Endothelial cell of umbilical vein (primary cell): ENCODE results near the gene PALD1. TPM values are rescaled to one million over a fixed set of nuclear protein-coding genes. Genes with fewer than 3 reads are reported as not detected.

Experiments used
- BruUV-seq: library from RNA; stranded (reverse); fragments of 400-500 nt; replicated peaks from 2 replicates; lab custom pipeline; 2021; lab: Mats Ljungman, UMichigan
- CTCF ChIA-PET: fragments of 300-600, 350-600 bp; sonication (Branson Sonifier 250); formaldehyde crosslinking; loops from one replicate; lab custom pipeline; 2021; ENCODE audit warnings: antibody characterized with exemption, inconsistent platforms; lab: Charles Lee
- POLR2A ChIA-PET: fragments of 300-600, 350-600 bp; sonication (Branson Sonifier 250); formaldehyde crosslinking; loops from one replicate; lab custom pipeline; 2021; ENCODE audit warnings: antibody characterized with exemption, inconsistent platforms; lab: Charles Lee
- DNase-seq: peaks from one replicate; pipeline ENCODE4 v3.0.0-alpha.2; 2011; ENCODE audit warnings: low read depth, low spot score
- FAIRE-seq: peaks from 2 replicates; lab custom pipeline; 2011; peaks lifted over from hg19 to GRCh38; lab: Jason Lieb, UNC
- H2AFZ ChIP-seq: 2 replicates; pipeline ENCODE4 v1.6.0; 2012; ENCODE audit warnings: low read depth, low read length, control low read depth, inconsistent platforms
- H3K27ac ChIP-seq: 2 replicates; pipeline ENCODE4 v1.5.1; 2011; ENCODE audit warnings: low read depth, mild to moderate bottlenecking, control low read depth, low read length, moderate library complexity; ENCODE audit not compliant: insufficient read depth
- H3K27me3 ChIP-seq, 2 experiments: 2 replicates each; pipeline versions ENCODE4 v1.6.0 to v1.6.1; 2011; ENCODE audit warnings: low read length in 2 of 2, mixed read lengths in 1 of 2; ENCODE audit not compliant: control insufficient read depth in 2 of 2, insufficient read depth in 2 of 2
- H3K36me3 ChIP-seq, 2 experiments: 2 replicates in 1 of 2; 3 replicates in 1 of 2; pipeline ENCODE4 v1.5.1; 2011; ENCODE audit warnings: low read length in 2 of 2, mild to moderate bottlenecking in 1 of 2, moderate library complexity in 1 of 2; ENCODE audit not compliant: control insufficient read depth in 2 of 2, insufficient read depth in 2 of 2; ENCODE audit errors: extremely low read depth in 1 of 2
- H3K4me1 ChIP-seq: 3 replicates; pipeline ENCODE4 v1.5.1; 2011; ENCODE audit warnings: mild to moderate bottlenecking, low read length; ENCODE audit not compliant: control insufficient read depth, insufficient read depth; ENCODE audit errors: extremely low read depth
- H3K4me2 ChIP-seq: 2 replicates; pipeline ENCODE4 v1.6.1; 2011; ENCODE audit warnings: low read length, control low read depth, mixed read lengths; ENCODE audit not compliant: insufficient read depth
- H3K4me3 ChIP-seq, 3 experiments: fragments of 200-600 bp in 1 of 3; sonication (generic), shearing (Covaris generic) in 1 of 3; replicated peaks in 1 of 3; 2 replicates each; pipeline ENCODE4 v1.5.1; 2011 to 2016; ENCODE audit warnings: control low read depth in 3 of 3, low read length in 3 of 3, mild to moderate bottlenecking in 2 of 3, inconsistent platforms in 1 of 3, low read depth in 1 of 3, moderate library complexity in 1 of 3; ENCODE audit not compliant: insufficient read depth in 1 of 3
- H3K79me2 ChIP-seq: 2 replicates; pipeline ENCODE4 v1.6.0; 2012; ENCODE audit warnings: low read length, inconsistent platforms; ENCODE audit not compliant: control insufficient read depth, insufficient read depth
- H3K9ac ChIP-seq: replicated peaks from 2 replicates; pipeline ENCODE3; 2011; ENCODE audit warnings: low read length, control low read depth; ENCODE audit not compliant: insufficient read depth; ENCODE audit errors: extremely low read depth
- H3K9me1 ChIP-seq: replicated peaks from 3 replicates; pipeline ENCODE4 v1.6.0; 2011; ENCODE audit warnings: mild to moderate bottlenecking, low read length; ENCODE audit not compliant: control insufficient read depth, insufficient read depth; ENCODE audit errors: extremely low read depth
- H3K9me3 ChIP-seq: replicated peaks from 2 replicates; pipeline ENCODE4 v1.5.1; 2012; ENCODE audit warnings: low read length, inconsistent platforms; ENCODE audit not compliant: control insufficient read depth, insufficient read depth
- H4K20me1 ChIP-seq: replicated peaks from 2 replicates; pipeline ENCODE3; 2011; ENCODE audit warnings: mild to moderate bottlenecking, low read length; ENCODE audit not compliant: control insufficient read depth, insufficient read depth; ENCODE audit errors: extremely low read depth
- CTCF ChIP-seq, 2 donors: IDR thresholded peaks; 1 replicate in 1 of 2; 2 replicates in 1 of 2; pipeline ENCODE4 v1.5.1; 2011; ENCODE audit warnings: low read length in 2 of 2, mild to moderate bottlenecking in 2 of 2, moderate library complexity in 2 of 2, control low read depth in 1 of 2, inconsistent platforms in 1 of 2, low read depth in 1 of 2; ENCODE audit not compliant: insufficient read depth in 1 of 2; ENCODE audit errors: extremely low read depth in 1 of 2
- EZH2 ChIP-seq: IDR thresholded peaks from 2 replicates; pipeline ENCODE4 v1.6.1; 2012; ENCODE audit warnings: borderline replicate concordance, low read depth, mild to moderate bottlenecking, moderate library complexity, low read length, inconsistent platforms; ENCODE audit not compliant: severe bottlenecking
- FOS ChIP-seq: IDR thresholded peaks from 2 replicates; pipeline ENCODE4 v1.6.1; 2011; ENCODE audit warnings: mild to moderate bottlenecking, low read length, moderate library complexity, borderline replicate concordance; ENCODE audit not compliant: insufficient read depth
- GATA2 ChIP-seq: IDR thresholded peaks from 2 replicates; pipeline ENCODE4 v1.7.0; 2011; ENCODE audit warnings: low read depth, mild to moderate bottlenecking, moderate library complexity, mixed read lengths, low read length; ENCODE audit not compliant: insufficient read length, insufficient read depth
- JUN ChIP-seq: IDR thresholded peaks from 2 replicates; pipeline ENCODE4 v1.6.1; 2011; ENCODE audit warnings: borderline replicate concordance, low read depth; ENCODE audit not compliant: insufficient read length, insufficient read depth
- MAX ChIP-seq: IDR thresholded peaks from 2 replicates; pipeline ENCODE4 v1.6.1; 2011; ENCODE audit not compliant: insufficient read depth, insufficient read length
- MYC ChIP-seq: IDR thresholded peaks from one replicate; pipeline ENCODE4 v1.6.1; 2011; ENCODE audit warnings: mild to moderate bottlenecking, low read depth, low read length
- POLR2A ChIP-seq: IDR thresholded peaks from 2 replicates; pipeline ENCODE4 v1.6.1; 2012; ENCODE audit warnings: low read depth, mild to moderate bottlenecking, control low read depth, low read length
- POLR2AphosphoS5 ChIP-seq: IDR thresholded peaks from 2 replicates; pipeline ENCODE4 v1.6.1; 2012; ENCODE audit warnings: low read depth, mild to moderate bottlenecking, control low read depth, low read length, moderate library complexity; ENCODE audit not compliant: insufficient read depth
- dilution Hi-C: fragments of 300-500 bp; cut with MboI; formaldehyde crosslinking; loops from one replicate; pipeline ENCODE4 v1.15.0; 2019; ENCODE audit warnings: low sequenced_read_pairs; ENCODE audit not compliant: extremely low pct_ligation_motif_present
- intact Hi-C: fragments of 100-400 bp; cut with micrococcal nuclease; formaldehyde crosslinking; loops from one replicate; pipeline ENCODE4 v1.10.0; 2022
- polyA plus RNA-seq, 4 experiments: library from polyadenylated mRNA; depleted of rRNA in 3 of 4; stranded (reverse) in 3 of 4; unstranded in 1 of 4; fragments of >200 nt; gene quantifications; 2 replicates each; pipeline versions ENCODE4 v1.2.1 to v1.2.3, GENCODE V29; 2011 to 2012; ENCODE audit warnings: missing spikeins in 1 of 4
- total RNA-seq: library from RNA; stranded (reverse); gene quantifications from 2 replicates; pipeline ENCODE4 v1.2.3, GENCODE V29; 2021

Gene PALD1
- total and polyA plus RNA-seq, 2 donors (not counting 3 experiments of a cell fraction or from before 2014, with no cell fraction given) = 16.6 to 73.3 TPM

- BruUV-seq = no TSS peak
- Histone ChIP-seq H3K9me1 (no peaks in the 10 kb centered on the region), H3K27me3 (no peaks in the 10 kb centered on the region), H3K9ac (no peak overlapping the region), H4K20me1 (no peaks in the 10 kb centered on the region), H3K4me1 (no peaks in the 10 kb centered on the region), H3K9me3 (no peaks in the 10 kb centered on the region), H3K79me2 (no peaks in the 10 kb centered on the region), H3K4me2 (no peak overlapping the region), H3K27ac (no peak overlapping the region), H2AFZ (no peak overlapping the region), H3K36me3 (peaks cover 0 to 3% of the 10 kb centered on the region in 2 experiments), H3K4me3 (no peak overlapping the region)
- intact Hi-C loops (no loop called here), dilution Hi-C loops (no loop called here)
- CTCF ChIA-PET = no interaction called here
- TF ChIP-seq MAX (no peak), EZH2 (no peak), GATA2 (no peak), POLR2A (no peak), FOS (no peak), POLR2AphosphoS5 (no peak), MYC (no peak), JUN (no peak), CTCF (IDR thresholded peaks at IDR 0.05; ENCODE audit: extremely low read depth in 1 of 2, insufficient read depth in 1 of 2, low read depth in 1 of 2, low read length in 2 of 2) (no peak)
- POLR2A ChIA-PET = no interaction called here
- DNase-seq (no peak), FAIRE-seq (no peak)
These were observed 76.8 kb downstream of the PALD1 start for GRCh38 chr10:70555371-70555770.
